Loucy (cell line): Measurements from ENCODE around the gene TNFRSF13B.

Experiments used
- CTCF ChIP-seq: fragments of 200-600 bp; sonication (generic); conservative IDR thresholded peaks from 2 replicates; pipeline ENCODE4 v1.5.1; 2014; ENCODE audit warnings: mild to moderate bottlenecking, antibody characterized with exemption, low read length
- EZH2phosphoT487 ChIP-seq: fragments of 200-600 bp; IDR thresholded peaks from 2 replicates; pipeline ENCODE4 v1.6.1; 2018; ENCODE audit warnings: antibody characterized with exemption, mild to moderate bottlenecking, moderate library complexity, borderline replicate concordance

- TF ChIP-seq CTCF (no peak), EZH2phosphoT487 (no peak)
Observed at GRCh38 chr17:16911141-16911937, 60.6 kb downstream of the TNFRSF13B start.
